Femur (tissue), 1 donor: Measurements from ENCODE around the gene COL9A1.

Experiments
- DNase-seq: peaks from one replicate; pipeline ENCODE4 v3.0.0-alpha.2; 2017

The COL9A1 gene

GRCh38 chr6:70168681-70169377 is 134.1 kb downstream of the COL9A1 start:
- no peak for DNase-seq
